IMR-90 (cell line): ENCODE measurements around the gene CACNA2D1. TPM values are rescaled to one million over a fixed set of nuclear protein-coding genes. Genes with fewer than 3 reads are reported as not detected.

ENCODE experiments used
- ATAC-seq: fragments of 200-7000 bp; cut with Tn5 transposase; 2 replicates; pipeline ENCODE4 v1.9.1; 2020; ENCODE audit warnings: low read depth, mild to moderate bottlenecking, moderate library complexity
- BruUV-seq: library from RNA; stranded (reverse); fragments of 400-500 nt; replicated peaks from 2 replicates; lab custom pipeline; 2021; lab: Mats Ljungman, UMichigan
- CTCF ChIA-PET: fragments of 300-600 bp; formaldehyde crosslinking; extraction: SDS; loops from one replicate; lab custom pipeline; 2021; ENCODE audit warnings: antibody characterized with exemption; lab: Yijun Ruan, JAX
- POLR2A ChIA-PET: fragments of 300-600 bp; sonication (Branson Sonifier 250); formaldehyde crosslinking; loops from one replicate; lab custom pipeline; 2022; ENCODE audit warnings: antibody characterized with exemption; ENCODE audit not compliant: unreplicated experiment; lab: Charles Lee
- DNase-seq: peaks from one replicate; pipeline ENCODE4 v3.0.0; 2013
- H2AFZ ChIP-seq: replicated peaks from 2 replicates; pipeline ENCODE3; 2013; ENCODE audit warnings: low read length, mild to moderate bottlenecking; ENCODE audit not compliant: poor library complexity
- H2AK5ac ChIP-seq: 2 replicates; pipeline ENCODE4 v1.6.1; 2013; ENCODE audit warnings: low read depth, low read length, inconsistent platforms
- H2AK9ac ChIP-seq: replicated peaks from 2 replicates; pipeline ENCODE3; 2013; ENCODE audit warnings: mild to moderate bottlenecking, low read depth, low read length, moderate library complexity; ENCODE audit not compliant: poor library complexity
- H2BK120ac ChIP-seq: 2 replicates; pipeline ENCODE4 v1.6.1; 2013; ENCODE audit warnings: low read depth, low read length, inconsistent platforms
- H2BK15ac ChIP-seq: 3 replicates; pipeline ENCODE4 v1.6.1; 2013; ENCODE audit warnings: low read depth, low read length, inconsistent platforms
- H2BK20ac ChIP-seq: 2 replicates; pipeline ENCODE4 v1.6.1; 2013; ENCODE audit warnings: low read depth, mild to moderate bottlenecking, inconsistent platforms, low read length, moderate library complexity
- H2BK5ac ChIP-seq: 2 replicates; pipeline ENCODE4 v1.6.1; 2013; ENCODE audit warnings: mild to moderate bottlenecking, low read depth, low read length, inconsistent platforms; ENCODE audit not compliant: poor library complexity, severe bottlenecking
- H3K14ac ChIP-seq: replicated peaks from 2 replicates; pipeline ENCODE4 v1.6.1; 2013; ENCODE audit warnings: low read depth, low read length, inconsistent platforms
- H3K18ac ChIP-seq: 2 replicates; pipeline ENCODE4 v1.6.1; 2013; ENCODE audit warnings: low read depth, low read length, control low read depth
- H3K23ac ChIP-seq: 2 replicates; pipeline ENCODE4 v1.6.1; 2013; ENCODE audit warnings: low read depth, low read length, inconsistent platforms
- H3K27ac ChIP-seq: 2 replicates; pipeline ENCODE4 v1.5.1; 2013; ENCODE audit warnings: mild to moderate bottlenecking, control low read depth, low read length; ENCODE audit not compliant: insufficient read depth
- H3K27me3 ChIP-seq: 2 replicates; pipeline ENCODE4 v1.6.1; 2013; ENCODE audit warnings: low read length; ENCODE audit not compliant: control insufficient read depth, insufficient read depth
- H3K36me3 ChIP-seq: 2 replicates; pipeline ENCODE4 v1.6.1; 2013; ENCODE audit warnings: low read length, mixed read lengths; ENCODE audit not compliant: control insufficient read depth, insufficient read depth
- H3K4ac ChIP-seq: 2 replicates; pipeline ENCODE4 v1.6.1; 2013; ENCODE audit warnings: low read depth, low read length, inconsistent platforms
- H3K4me1 ChIP-seq: 2 replicates; pipeline ENCODE4 v1.6.1; 2013; ENCODE audit warnings: low read length, mixed read lengths; ENCODE audit not compliant: control insufficient read depth, insufficient read depth
- H3K4me2 ChIP-seq: 2 replicates; pipeline ENCODE4 v1.6.1; 2013; ENCODE audit warnings: low read depth, mild to moderate bottlenecking, control low read depth, low read length, moderate library complexity
- H3K4me3 ChIP-seq: 2 replicates; pipeline ENCODE4 v1.5.1; 2013; ENCODE audit warnings: low read depth, mild to moderate bottlenecking, control low read depth, low read length, moderate library complexity; ENCODE audit not compliant: insufficient read depth
- H3K56ac ChIP-seq: 2 replicates; pipeline ENCODE4 v1.6.1; 2013; ENCODE audit warnings: low read length, inconsistent platforms; ENCODE audit not compliant: insufficient read depth; ENCODE audit errors: extremely low read depth
- H3K79me1 ChIP-seq, 2 experiments: 2 replicates each; pipeline ENCODE4 v1.6.1; 2013; ENCODE audit warnings: low read length in 2 of 2, inconsistent platforms in 1 of 2, low read depth in 1 of 2
- H3K9ac ChIP-seq: 2 replicates; pipeline ENCODE4 v1.6.1; 2013; ENCODE audit warnings: low read depth, low read length, control low read depth
- H3K9me1 ChIP-seq: 2 replicates; pipeline ENCODE4 v1.6.1; 2013; ENCODE audit warnings: low read length, inconsistent platforms; ENCODE audit not compliant: insufficient read depth
- H3K9me3 ChIP-seq: 2 replicates; pipeline ENCODE4 v1.6.1; 2013; ENCODE audit warnings: low read length; ENCODE audit not compliant: control insufficient read depth, insufficient read depth
- H4K20me1 ChIP-seq: 2 replicates; pipeline ENCODE4 v1.6.1; 2013; ENCODE audit warnings: low read length, inconsistent platforms; ENCODE audit not compliant: insufficient read depth
- H4K5ac ChIP-seq: 2 replicates; pipeline ENCODE4 v1.6.1; 2013; ENCODE audit warnings: mild to moderate bottlenecking, low read depth, low read length, control low read depth
- H4K8ac ChIP-seq, 2 experiments: 2 replicates each; pipeline ENCODE4 v1.6.1; 2013; ENCODE audit warnings: low read depth in 2 of 2, low read length in 2 of 2, control low read depth in 1 of 2, inconsistent platforms in 1 of 2
- H4K91ac ChIP-seq: 2 replicates; pipeline ENCODE4 v1.6.1; 2013; ENCODE audit warnings: low read depth, low read length, inconsistent platforms; ENCODE audit not compliant: insufficient read depth
- BHLHE40 ChIP-seq: fragments of 150-350 bp; IDR thresholded peaks from 2 replicates; pipeline ENCODE4 v1.6.1; 2016; ENCODE audit warnings: mild to moderate bottlenecking, low read depth, low read length
- CEBPB ChIP-seq: IDR thresholded peaks from 2 replicates; pipeline ENCODE4 v1.6.1; 2012; ENCODE audit warnings: low read depth, low read length, improper control_type of control experiment
- CHD1 ChIP-seq: IDR thresholded peaks from 2 replicates; pipeline ENCODE4 v1.6.1; 2012; ENCODE audit warnings: low read depth, low read length, improper control_type of control experiment
- FOS ChIP-seq: fragments of 150-350 bp; IDR thresholded peaks from 2 replicates; pipeline ENCODE4 v1.6.1; 2016; ENCODE audit warnings: low read depth, low read length
- MAFK ChIP-seq: IDR thresholded peaks from 2 replicates; pipeline ENCODE4 v1.6.1; 2012; ENCODE audit warnings: low read depth, low read length, improper control_type of control experiment
- MAZ ChIP-seq: IDR thresholded peaks from 2 replicates; pipeline ENCODE4 v1.6.1; 2012; ENCODE audit warnings: low read depth, mild to moderate bottlenecking, low read length, improper control_type of control experiment, moderate library complexity, borderline replicate concordance
- MXI1 ChIP-seq: IDR thresholded peaks from 2 replicates; pipeline ENCODE4 v1.6.1; 2012; ENCODE audit warnings: low read depth, mild to moderate bottlenecking, low read length, moderate library complexity, borderline replicate concordance
- NFE2L2 ChIP-seq: fragments of 150-350 bp; IDR thresholded peaks from 2 replicates; pipeline ENCODE4 v1.6.1; 2016; ENCODE audit warnings: low read depth, mild to moderate bottlenecking, low read length
- POLR2A ChIP-seq: IDR thresholded peaks from 2 replicates; pipeline ENCODE4 v1.6.1; 2012; ENCODE audit warnings: mild to moderate bottlenecking, low read depth, low read length
- RAD21 ChIP-seq: IDR thresholded peaks from 2 replicates; pipeline ENCODE4 v1.6.1; 2012; ENCODE audit warnings: low read length, improper control_type of control experiment
- RCOR1 ChIP-seq: IDR thresholded peaks from 2 replicates; pipeline ENCODE4 v1.6.1; 2012; ENCODE audit warnings: mild to moderate bottlenecking, low read length, improper control_type of control experiment; ENCODE audit not compliant: insufficient replicate concordance
- RFX5 ChIP-seq: IDR thresholded peaks from 2 replicates; pipeline ENCODE4 v1.8.0; 2012; ENCODE audit warnings: low read depth, mild to moderate bottlenecking, low read length, moderate library complexity
- SMC3 ChIP-seq: fragments of 150-350 bp; IDR thresholded peaks from 2 replicates; pipeline ENCODE4 v1.6.1; 2016; ENCODE audit warnings: low read depth, mild to moderate bottlenecking, antibody characterized with exemption, low read length, moderate library complexity
- USF2 ChIP-seq: fragments of 150-350 bp; IDR thresholded peaks from 2 replicates; pipeline ENCODE4 v1.6.1; 2017; ENCODE audit warnings: mild to moderate bottlenecking, antibody characterized with exemption, low read length, low read depth
- WGBS, 2 experiments: methylation state at CpG; one replicate each; pipeline versions ENCODE4 v1.1.5 to v1.1.7; 2013; ENCODE audit warnings: missing lambda C conversion rate in 2 of 2; ENCODE audit not compliant: insufficient read length in 1 of 2; ENCODE audit errors: extremely low coverage in 2 of 2; 5-methylcytosine and 5-hydroxymethylcytosine counted together
- dilution Hi-C: fragments of 300-500 bp; cut with HindIII; formaldehyde crosslinking; loops from one replicate; pipeline ENCODE4 v1.14.3; 2018; ENCODE audit warnings: low sequenced_read_pairs; ENCODE audit not compliant: unreplicated experiment
- in situ Hi-C: fragments of 300-500 bp; cut with MboI; formaldehyde crosslinking; loops from 3 replicates; pipeline ENCODE4 v1.14.3; 2019; ENCODE audit warnings: low sequenced_read_pairs, inconsistent platforms, mixed read lengths
- intact Hi-C: fragments of 100-400 bp; cut with micrococcal nuclease; formaldehyde crosslinking; loops from 2 replicates; pipeline ENCODE4 v1.10.0; 2022
- polyA plus RNA-seq, 3 experiments: library from polyadenylated mRNA; depleted of rRNA; stranded (reverse); fragments of >200 nt; gene quantifications; 2 replicates each; pipeline ENCODE4 v1.2.3, GENCODE V29; 2012; ENCODE audit warnings: low replicate concordance in 1 of 3
- total RNA-seq: library from RNA; depleted of rRNA; stranded (reverse); fragments of >200 nt; gene quantifications from 2 replicates; pipeline ENCODE4 v1.2.3, GENCODE V29; 2012
- TF ChIP-seq, protein P1 (sequence below): conservative IDR thresholded peaks from 2 replicates; pipeline ENCODE4 v1.5.1; 2012; ENCODE audit warnings: mild to moderate bottlenecking, low read depth, low read length, improper control_type of control experiment
- TF ChIP-seq, protein P2 (sequence below): fragments of 150-350 bp; IDR thresholded peaks from 2 replicates; pipeline ENCODE4 v1.6.1; 2016; ENCODE audit warnings: low read depth, mild to moderate bottlenecking, low read length, moderate library complexity, borderline replicate concordance

The CACNA2D1 gene
- total and polyA plus RNA-seq, 2 of the 4 experiments (the other 2 are of a cell fraction): 5.8 to 21.9 TPM

DNA sequence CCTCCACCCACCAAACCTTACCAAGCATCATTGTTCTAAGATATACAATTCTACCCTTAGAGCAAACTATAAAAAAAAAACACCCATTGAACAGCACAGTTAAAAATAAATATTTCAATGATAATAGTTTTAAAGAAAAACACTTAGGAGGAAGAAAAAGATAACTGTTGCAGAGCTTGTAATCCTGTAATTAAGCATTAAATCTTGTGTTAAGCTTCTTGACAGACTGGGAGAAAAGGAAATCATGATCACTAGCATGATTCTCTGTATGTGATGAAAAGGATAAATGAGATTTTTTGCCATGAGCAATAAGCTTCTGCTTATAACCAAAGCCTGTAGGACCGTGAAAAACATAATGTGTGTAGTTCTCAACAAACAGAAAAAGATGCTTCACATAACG, 289.8 kb downstream of the CACNA2D1 start:
- intact Hi-C loops: no loop called here
- no peak overlapping the region for H2BK20ac ChIP-seq
- H3K4ac ChIP-seq: no peak overlapping the region
- no peak overlapping the region for H3K14ac ChIP-seq
- no peaks in the 10 kb centered on the region for H3K9me1 ChIP-seq
- H3K56ac ChIP-seq: no peak overlapping the region
- no peak overlapping the region for H3K4me2 ChIP-seq
- H3K27me3 ChIP-seq: no peaks in the 10 kb centered on the region
- H3K18ac ChIP-seq: no peak overlapping the region
- no peak overlapping the region for H2AFZ ChIP-seq
- no peak overlapping the region for H4K5ac ChIP-seq
- no peak overlapping the region for H3K23ac ChIP-seq
- TF ChIP-seq RFX5: no peak
- TF ChIP-seq, protein P1, sequence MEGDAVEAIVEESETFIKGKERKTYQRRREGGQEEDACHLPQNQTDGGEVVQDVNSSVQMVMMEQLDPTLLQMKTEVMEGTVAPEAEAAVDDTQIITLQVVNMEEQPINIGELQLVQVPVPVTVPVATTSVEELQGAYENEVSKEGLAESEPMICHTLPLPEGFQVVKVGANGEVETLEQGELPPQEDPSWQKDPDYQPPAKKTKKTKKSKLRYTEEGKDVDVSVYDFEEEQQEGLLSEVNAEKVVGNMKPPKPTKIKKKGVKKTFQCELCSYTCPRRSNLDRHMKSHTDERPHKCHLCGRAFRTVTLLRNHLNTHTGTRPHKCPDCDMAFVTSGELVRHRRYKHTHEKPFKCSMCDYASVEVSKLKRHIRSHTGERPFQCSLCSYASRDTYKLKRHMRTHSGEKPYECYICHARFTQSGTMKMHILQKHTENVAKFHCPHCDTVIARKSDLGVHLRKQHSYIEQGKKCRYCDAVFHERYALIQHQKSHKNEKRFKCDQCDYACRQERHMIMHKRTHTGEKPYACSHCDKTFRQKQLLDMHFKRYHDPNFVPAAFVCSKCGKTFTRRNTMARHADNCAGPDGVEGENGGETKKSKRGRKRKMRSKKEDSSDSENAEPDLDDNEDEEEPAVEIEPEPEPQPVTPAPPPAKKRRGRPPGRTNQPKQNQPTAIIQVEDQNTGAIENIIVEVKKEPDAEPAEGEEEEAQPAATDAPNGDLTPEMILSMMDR: no peak
- no peak for TF ChIP-seq MAZ
- no peak for TF ChIP-seq MXI1
- TF ChIP-seq RAD21: no peak
- TF ChIP-seq USF2: no peak
- no peak for TF ChIP-seq FOS
- no peak for TF ChIP-seq CHD1
- no peak for TF ChIP-seq MAFK
- TF ChIP-seq RCOR1: no peak
- no peak for TF ChIP-seq NFE2L2
- TF ChIP-seq, protein P2, sequence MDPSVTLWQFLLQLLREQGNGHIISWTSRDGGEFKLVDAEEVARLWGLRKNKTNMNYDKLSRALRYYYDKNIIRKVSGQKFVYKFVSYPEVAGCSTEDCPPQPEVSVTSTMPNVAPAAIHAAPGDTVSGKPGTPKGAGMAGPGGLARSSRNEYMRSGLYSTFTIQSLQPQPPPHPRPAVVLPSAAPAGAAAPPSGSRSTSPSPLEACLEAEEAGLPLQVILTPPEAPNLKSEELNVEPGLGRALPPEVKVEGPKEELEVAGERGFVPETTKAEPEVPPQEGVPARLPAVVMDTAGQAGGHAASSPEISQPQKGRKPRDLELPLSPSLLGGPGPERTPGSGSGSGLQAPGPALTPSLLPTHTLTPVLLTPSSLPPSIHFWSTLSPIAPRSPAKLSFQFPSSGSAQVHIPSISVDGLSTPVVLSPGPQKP: no peak
- no peak for TF ChIP-seq POLR2A
- no peak for TF ChIP-seq BHLHE40
- no peak for TF ChIP-seq SMC3
- TF ChIP-seq CEBPB: no peak
- no peak overlapping the region for H2BK15ac ChIP-seq
- H2AK9ac ChIP-seq: no peak overlapping the region
- no peak overlapping the region for H2BK120ac ChIP-seq
- no peaks in the 10 kb centered on the region; a peak in 1 of 4 replicates for H3K79me1 ChIP-seq
- no TSS peak for BruUV-seq
- no CpG with 5 or more reads among the region's 2 CpGs for WGBS, 2 experiments
- no peaks in the 10 kb centered on the region for H3K9me3 ChIP-seq
- H2BK5ac ChIP-seq: no peak overlapping the region
- ATAC-seq: no peak
- CTCF ChIA-PET: interaction anchor here (0.6 to 0.7 kb wide), 2 partner anchors 67 to 1226 kb away, joined by 3 to 6 read pairs; no protein-coding TSS in a partner anchor
- no peak overlapping the region for H4K8ac ChIP-seq
- no peak for DNase-seq
- H4K20me1 ChIP-seq: no peaks in the 10 kb centered on the region
- no peaks in the 10 kb centered on the region for H3K36me3 ChIP-seq
- no peak overlapping the region for H3K9ac ChIP-seq
- no peak overlapping the region for H3K27ac ChIP-seq
- POLR2A ChIA-PET: no interaction called here
- dilution Hi-C loops: no loop called here
- no peak overlapping the region for H3K4me3 ChIP-seq
- H3K4me1 ChIP-seq: no peaks in the 10 kb centered on the region; the same call in 1 of the 2 replicates
- H2AK5ac ChIP-seq: no peak overlapping the region
- in situ Hi-C loops: no loop called here
- no peak overlapping the region for H4K91ac ChIP-seq
